GM21786 (cell line): ENCODE measurements around the gene CYBA.
"Not testable (repeated sequence)": the region's sequence is repeated elsewhere in the genome, so short reads cannot be mapped to it uniquely, and the experiment has no call there.

ENCODE experiments used
- ATAC-seq: cut with Tn5 transposase; IDR thresholded peaks from one replicate; pipeline ENCODE4 v1.9.1; 2021; ENCODE audit not compliant: unreplicated experiment

The CYBA gene

GRCh38 chr16:88614818-88615580, 35.9 kb downstream of the CYBA start:
- ATAC-seq = no peak

DNA sequence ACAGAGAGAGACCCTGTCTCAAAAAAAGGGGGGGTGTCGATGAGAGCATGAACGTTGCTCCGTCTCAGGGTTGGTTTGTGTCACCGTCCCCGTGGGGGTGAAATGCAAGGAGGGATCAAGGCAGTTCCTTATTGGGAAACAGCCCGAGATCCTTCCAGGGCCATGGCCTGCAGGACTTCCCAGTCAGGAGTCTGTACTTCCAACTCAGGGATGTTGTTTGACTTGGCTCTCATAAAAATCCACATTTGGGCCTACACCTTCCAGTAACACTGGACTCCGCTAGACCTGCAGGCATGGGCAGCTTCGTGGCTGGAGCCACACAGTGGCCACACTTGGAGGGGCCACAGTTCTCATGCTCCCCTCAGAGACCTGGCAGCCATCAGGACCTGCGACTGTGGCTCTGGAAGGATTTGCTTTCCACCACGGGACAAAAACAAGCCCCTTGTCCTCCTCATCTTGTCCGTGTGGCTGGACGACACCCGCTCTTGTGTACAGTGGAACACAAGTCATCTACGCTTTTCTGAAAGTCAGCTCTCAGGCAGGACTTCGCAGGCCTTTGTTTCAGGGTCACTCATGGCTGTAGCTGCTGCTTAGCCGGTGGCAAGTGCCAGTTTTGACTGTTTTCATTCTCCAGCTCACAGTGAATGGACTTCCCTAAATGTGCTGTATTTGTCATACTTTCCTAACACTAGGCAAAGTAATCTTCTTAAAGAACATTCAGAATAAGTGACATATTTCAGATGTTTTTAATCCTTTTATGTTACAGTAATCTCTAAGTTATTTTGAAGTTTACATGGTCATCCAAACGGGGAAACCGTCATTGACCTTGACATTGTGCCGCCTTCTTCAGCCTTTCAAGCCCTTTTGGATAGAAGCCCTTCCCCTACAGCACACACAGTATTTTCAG, 36.7 kb downstream of the CYBA start:
- ATAC-seq = no peak

DNA sequence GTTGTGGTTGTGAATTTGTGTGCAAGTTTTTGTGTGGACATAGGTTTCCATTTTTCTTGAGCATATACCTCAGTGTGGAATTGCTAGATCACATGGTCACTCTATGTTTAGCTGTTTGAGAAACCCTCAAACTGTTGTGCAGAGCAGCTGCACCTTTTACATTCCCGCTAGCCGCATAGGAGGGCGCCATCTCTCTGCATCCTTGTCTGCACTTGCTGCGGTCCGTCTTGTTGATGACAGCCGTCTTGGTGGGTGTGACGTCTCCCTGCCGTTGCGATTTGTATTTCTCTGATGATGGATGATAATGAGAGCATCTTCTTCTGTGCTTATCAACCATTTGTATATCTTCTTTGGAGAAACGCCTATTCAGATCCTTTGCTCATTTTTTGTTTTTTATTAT, 37.6 kb downstream of the CYBA start:
- ATAC-seq = no peak

- no peak for ATAC-seq
Measured at GRCh38 chr16:88610909-88611812, 39.7 kb downstream of the CYBA start.

DNA sequence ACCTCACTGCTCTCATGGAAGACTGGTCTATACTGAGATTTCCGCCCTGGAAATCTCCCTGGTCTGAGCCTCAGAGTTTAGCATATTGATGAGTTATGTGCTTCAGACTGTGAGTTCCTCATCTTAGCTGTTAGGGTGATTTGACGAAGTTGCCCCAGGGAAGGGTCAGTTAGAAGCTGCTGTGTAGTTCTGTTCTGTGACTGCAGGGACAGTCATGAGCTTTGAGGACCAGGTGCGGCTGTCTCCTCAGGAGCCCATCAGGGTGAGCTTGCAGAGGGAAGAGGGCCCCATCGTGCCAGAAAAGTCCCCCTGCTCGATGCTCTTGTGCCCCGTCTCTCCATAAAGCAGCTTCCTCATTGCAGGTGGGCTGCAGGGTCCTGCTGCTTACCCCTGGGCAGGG, 40.8 kb downstream of the CYBA start:
- no peak for ATAC-seq

GRCh38 chr16:88609426-88609825, 41.4 kb downstream of the CYBA start:
- not testable (repeated sequence) for ATAC-seq

DNA sequence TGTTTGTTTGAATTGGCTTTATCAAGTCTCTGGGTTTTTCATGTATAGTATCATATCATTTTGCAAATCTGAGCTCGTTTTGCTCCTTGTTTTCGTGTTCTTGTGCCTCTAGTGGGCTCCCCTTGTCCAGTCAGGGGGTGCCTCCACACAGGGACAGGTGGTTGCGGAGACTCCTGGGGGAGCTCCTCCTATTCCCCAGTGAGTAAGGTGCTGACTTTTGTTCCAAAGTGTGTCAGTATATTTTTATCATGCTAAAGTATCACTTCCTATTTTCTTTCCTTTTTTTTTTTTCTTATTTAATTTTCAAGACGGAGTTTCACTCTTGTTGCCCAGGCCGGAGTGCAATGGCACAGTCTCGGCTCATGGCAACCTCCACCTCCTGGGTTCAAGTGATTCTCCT, 42.8 kb downstream of the CYBA start:
- ATAC-seq = no peak

- no peak for ATAC-seq
Measured at GRCh38 chr16:88606148-88606757, 44.6 kb downstream of the CYBA start.

GRCh38 chr16:88605186-88606147, 45.4 kb downstream of the CYBA start:
- no peak for ATAC-seq

GRCh38 chr16:88602091-88602490, 48.8 kb downstream of the CYBA start:
- ATAC-seq = no peak

DNA sequence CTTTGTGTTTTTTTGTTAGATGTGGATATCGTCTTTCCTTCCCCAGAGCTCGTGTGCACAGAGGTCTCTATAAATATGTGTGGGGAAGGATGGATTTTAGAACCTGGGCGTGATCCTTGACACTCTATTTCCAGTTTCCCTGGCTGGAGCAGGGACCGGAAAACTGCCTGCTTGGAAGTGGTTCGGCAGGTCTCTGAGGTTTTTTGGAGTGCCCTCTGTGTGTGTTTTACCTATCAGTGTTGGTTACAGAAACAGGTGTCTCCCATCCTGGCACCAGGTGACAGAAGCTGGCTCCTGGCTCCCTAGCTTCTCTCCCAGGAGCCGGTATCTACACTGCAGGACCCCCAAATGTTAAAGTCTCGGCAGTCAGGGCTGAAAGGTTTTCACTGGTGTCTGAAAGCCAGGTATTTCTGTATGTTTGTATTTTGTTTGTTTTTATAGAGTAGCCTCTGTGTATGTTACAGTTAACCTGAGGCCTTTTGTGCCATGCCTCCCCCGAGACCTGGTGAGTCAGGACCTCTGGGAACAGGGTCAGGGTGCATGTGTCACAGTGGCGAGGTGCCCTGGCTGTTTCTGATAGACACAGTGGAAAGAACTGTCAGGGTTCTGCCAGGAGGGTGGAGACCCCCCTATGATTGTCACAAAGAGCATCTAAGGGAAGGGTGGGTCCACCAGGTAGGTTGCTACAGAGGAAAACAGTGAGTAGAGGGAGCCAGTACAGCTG, 49.4 kb downstream of the CYBA start:
- ATAC-seq = no peak

DNA sequence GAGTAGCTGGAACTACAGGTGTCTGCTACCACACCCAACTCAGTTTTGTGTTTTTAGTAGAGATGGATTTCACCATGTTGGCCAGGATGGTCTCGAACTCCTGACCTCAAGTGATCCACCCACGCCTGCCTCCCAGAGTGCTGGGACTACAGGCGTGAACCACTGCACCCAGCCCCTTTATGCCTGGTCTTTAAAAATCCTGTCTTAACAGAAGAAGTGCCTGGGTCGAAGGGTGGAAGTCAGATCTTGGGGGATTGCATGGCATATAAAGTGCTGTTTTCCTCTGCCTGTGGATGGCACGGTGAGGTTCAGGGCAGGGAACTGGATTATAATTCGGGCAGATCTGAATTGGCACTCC, 50.3 kb downstream of the CYBA start:
- ATAC-seq = no peak

DNA sequence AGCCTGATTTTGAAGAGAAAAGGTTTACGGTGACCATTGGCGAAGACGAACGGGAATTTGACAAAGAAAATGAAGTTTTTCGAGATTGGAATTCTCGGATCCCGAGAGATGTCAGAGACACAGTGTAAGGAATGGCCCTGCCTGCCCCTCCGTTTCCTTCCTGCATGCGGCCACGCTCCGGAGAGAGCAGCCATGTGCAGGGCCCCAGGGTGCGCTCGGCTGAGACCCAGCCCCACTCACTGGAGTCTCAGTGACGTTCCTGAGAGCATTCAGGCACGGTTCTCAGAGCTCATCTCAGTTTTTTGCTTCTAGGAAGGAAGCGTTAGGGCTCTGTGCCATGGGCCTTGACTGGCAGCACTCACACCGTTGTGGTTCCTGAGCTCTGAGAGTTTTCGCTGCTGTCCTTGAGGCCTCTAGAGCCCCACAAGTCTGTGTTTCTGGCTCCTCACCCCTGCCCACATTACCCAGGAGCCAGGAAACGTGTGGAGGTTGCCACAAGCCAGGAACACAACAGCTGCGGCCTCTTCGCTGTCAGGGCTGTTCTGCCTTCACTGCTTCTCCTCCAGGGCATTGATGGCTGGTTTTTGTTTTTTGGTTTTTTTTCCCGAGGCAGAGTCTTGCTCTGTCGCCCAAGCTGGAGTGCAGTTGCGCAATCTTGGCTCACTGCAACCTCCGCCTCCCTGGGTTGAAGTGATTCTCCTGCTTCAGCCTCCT, 50.9 kb downstream of the CYBA start:
- no peak for ATAC-seq

DNA sequence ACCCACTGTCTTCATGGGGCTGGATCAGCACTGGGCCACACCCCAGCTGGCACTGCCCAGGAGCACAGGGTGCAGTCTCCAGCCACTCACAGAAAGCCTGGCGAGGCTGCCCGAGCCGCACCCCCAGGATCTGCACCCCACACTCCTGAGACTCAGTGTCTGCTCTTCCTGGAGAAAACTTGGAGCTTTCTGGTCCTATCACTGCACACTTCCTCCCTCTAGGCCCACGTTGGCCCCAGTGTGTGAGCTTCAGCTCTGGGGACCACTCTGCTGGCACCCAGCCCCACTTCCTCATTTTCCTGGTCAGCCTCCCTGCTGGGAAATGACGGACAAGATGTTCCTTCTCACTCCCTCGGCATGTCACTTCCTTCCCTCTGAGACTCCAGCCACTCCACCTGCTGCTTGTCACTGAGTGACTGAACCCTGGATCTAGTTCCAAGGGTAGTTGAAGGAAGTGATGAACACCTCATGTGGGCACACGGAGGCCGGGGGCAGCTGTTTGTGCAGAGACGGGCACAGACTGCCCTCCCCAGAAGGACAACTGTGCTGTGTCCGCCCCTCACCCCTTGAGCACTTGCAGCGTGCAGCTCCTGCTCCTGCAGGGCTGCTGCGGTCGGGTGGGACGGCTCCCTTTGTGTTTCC, 51.6 kb downstream of the CYBA start:
- no peak for ATAC-seq

DNA sequence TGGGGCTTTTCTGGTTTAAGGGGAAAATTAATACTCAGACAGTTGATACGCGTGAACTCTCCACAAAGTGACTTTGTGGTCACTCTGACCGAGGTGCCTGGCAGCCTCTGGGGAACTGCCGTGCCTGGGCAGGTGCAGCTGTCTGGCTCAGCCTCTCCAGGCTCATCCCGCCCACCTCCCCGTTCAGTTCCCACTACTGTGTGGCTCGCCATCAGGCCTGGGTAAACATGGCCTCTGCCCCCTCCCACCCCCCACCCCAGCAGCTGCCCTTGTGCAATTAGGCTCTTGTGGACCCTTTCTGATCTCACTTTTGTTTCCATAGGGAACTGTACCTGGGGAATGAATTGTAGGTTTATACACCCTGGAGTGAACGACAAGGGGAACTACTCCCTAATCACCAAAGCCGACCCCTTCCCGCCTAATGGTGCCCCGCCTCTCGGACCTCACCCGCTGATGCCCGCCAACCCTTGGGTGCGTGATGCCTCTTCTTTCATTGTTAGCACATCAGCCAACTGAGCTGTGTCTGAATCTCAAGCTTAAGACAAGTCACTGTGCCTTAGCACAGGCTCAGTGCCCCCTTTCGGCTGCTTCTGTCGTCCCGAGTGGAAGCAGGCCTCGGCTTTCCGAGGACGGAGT, 52.9 kb downstream of the CYBA start:
- no peak for ATAC-seq

- no peak for ATAC-seq
Measured at GRCh38 chr16:88596483-88596882, 54.4 kb downstream of the CYBA start.

DNA sequence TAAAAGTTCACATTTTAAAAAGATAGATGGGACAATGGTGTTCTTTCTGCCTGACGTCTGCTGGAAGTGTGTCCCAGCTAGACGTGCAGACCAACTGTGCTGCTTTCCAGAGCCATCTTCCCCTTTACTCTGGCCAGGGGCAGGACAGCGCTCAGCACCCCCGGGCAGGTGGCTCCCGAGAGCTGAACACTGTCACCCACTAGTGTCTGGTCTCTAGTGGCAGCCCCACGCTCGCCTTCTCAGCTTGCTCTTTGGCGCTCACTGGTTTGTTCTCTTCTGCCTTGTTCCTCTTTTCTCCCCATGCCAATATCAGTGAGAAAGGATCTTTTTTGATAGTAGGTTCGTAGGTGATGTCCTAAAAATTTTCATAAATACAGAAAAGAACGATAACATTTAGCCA, 54.9 kb downstream of the CYBA start:
- ATAC-seq = no peak
